ENCODE results near the gene VIPAS39. TPM values are rescaled to one million over a fixed set of nuclear protein-coding genes. Genes with fewer than 3 reads are reported as not detected.

The VIPAS39 gene
- total RNA-seq (2022): 18.7 and 19.8 TPM in 2 replicates
- Bru-seq, nascent RNA: percentile 69 among the genes with signal in this experiment
- percentile 69 among the genes with signal in this experiment for BruChase-seq, experiment 1, labeled RNA remaining after a 6-hour chase
- percentile 75 among the genes with signal in this experiment for BruChase-seq, experiment 2, labeled RNA remaining after a 2-hour chase
- long read RNA-seq, transcript VIPAS39-211 (20 exons, 2,562 nt): major isoform, 13 of 20 reads
- long read RNA-seq, partial matches to known transcripts: 0 of 20 reads
- long read RNA-seq, other reads (novel, unspliced or antisense): 5 of 20 reads

GRCh38 chr14:77457522-77458248 is at the start of gene VIPAS39, which contains the start of gene AHSA1:
Gene VIPAS39, minus strand, starts transcription at chr14:77457601. Its CDS starts 3,499 bp downstream, at chr14:77454102.
Gene AHSA1, plus strand, starts transcription at chr14:77458093. Its CDS starts 97 bp downstream, at chr14:77458190.
- peak within 1 kb of the TSS; percentile 96 for H3K4me3 Mint-ChIP-seq (ENCODE audit: unreplicated experiment)
- POLR2A ChIA-PET: interaction anchor here (0.6 to 3.4 kb wide), 22 partner anchors 10 to 646 kb away, joined by 3 to 29 read pairs (median 5); partner anchors contain the start of genes ALKBH1, GSTZ1, POMT2 and SAMD15
- peaks cover 14% of the 10 kb centered on the region for H3K4me1 Mint-ChIP-seq (ENCODE audit: insufficient read depth, unreplicated experiment)
- CTCF ChIA-PET: interaction anchor here (0.6 to 6.2 kb wide), 5 partner anchors 29 to 249 kb away, joined by 3 to 74 read pairs (median 3); no protein-coding TSS in a partner anchor
- no peaks in the 10 kb centered on the region for H3K9me3 Mint-ChIP-seq (ENCODE audit: unreplicated experiment)
- H3K36me3 Mint-ChIP-seq (ENCODE audit: insufficient read depth, unreplicated experiment): peaks cover 52% of the 10 kb centered on the region
- no TSS peak for BruUV-seq (replicated peaks)
- H3K27ac Mint-ChIP-seq (ENCODE audit: low read depth, unreplicated experiment): peak within 1 kb of the TSS; percentile 95
- H3K27me3 Mint-ChIP-seq (ENCODE audit: insufficient read depth, unreplicated experiment): no peaks in the 10 kb centered on the region
- intact Hi-C loops (cut with micrococcal nuclease): loop anchor here (5.0 kb wide), 3 partner anchors 135 to 305 kb away; partner anchors contain the start of genes GSTZ1 and POMT2
- TF ChIP-seq, protein P1, sequence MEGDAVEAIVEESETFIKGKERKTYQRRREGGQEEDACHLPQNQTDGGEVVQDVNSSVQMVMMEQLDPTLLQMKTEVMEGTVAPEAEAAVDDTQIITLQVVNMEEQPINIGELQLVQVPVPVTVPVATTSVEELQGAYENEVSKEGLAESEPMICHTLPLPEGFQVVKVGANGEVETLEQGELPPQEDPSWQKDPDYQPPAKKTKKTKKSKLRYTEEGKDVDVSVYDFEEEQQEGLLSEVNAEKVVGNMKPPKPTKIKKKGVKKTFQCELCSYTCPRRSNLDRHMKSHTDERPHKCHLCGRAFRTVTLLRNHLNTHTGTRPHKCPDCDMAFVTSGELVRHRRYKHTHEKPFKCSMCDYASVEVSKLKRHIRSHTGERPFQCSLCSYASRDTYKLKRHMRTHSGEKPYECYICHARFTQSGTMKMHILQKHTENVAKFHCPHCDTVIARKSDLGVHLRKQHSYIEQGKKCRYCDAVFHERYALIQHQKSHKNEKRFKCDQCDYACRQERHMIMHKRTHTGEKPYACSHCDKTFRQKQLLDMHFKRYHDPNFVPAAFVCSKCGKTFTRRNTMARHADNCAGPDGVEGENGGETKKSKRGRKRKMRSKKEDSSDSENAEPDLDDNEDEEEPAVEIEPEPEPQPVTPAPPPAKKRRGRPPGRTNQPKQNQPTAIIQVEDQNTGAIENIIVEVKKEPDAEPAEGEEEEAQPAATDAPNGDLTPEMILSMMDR (IDR thresholded peaks at IDR 0.05; ENCODE audit: unreplicated experiment): no peak
- peak; percentile 99 for DNase-seq (ENCODE audit: unreplicated experiment)

- Mint-ChIP-seq H3K4me1 (ENCODE audit: insufficient read depth, unreplicated experiment) (peaks cover 9% of the 10 kb centered on the region), H3K9me3 (ENCODE audit: unreplicated experiment) (no peaks in the 10 kb centered on the region), H3K27me3 (ENCODE audit: insufficient read depth, unreplicated experiment) (no peaks in the 10 kb centered on the region), H3K4me3 (ENCODE audit: unreplicated experiment) (no peak overlapping the region), H3K27ac (ENCODE audit: low read depth, unreplicated experiment) (no peak overlapping the region), H3K36me3 (ENCODE audit: insufficient read depth, unreplicated experiment) (peaks cover under 1% of the 10 kb centered on the region)
- TF ChIP-seq, protein P1 (IDR thresholded peaks at IDR 0.05; ENCODE audit: unreplicated experiment): no peak
- no peak for DNase-seq (ENCODE audit: unreplicated experiment)
- ChIA-PET CTCF (interaction anchor here (1.4 kb wide), 1 partner anchor 47 kb away, joined by 3 read pairs; no protein-coding TSS in a partner anchor), POLR2A (interaction anchor here (0.6 kb wide), 1 partner anchor 26 kb away, joined by 3 read pairs; no protein-coding TSS in a partner anchor)
- BruUV-seq (replicated peaks): no TSS peak
- intact Hi-C loops (cut with micrococcal nuclease): no loop called here
Measured at GRCh38 chr14:77505031-77505430, 47.6 kb upstream of the VIPAS39 start.

DNA sequence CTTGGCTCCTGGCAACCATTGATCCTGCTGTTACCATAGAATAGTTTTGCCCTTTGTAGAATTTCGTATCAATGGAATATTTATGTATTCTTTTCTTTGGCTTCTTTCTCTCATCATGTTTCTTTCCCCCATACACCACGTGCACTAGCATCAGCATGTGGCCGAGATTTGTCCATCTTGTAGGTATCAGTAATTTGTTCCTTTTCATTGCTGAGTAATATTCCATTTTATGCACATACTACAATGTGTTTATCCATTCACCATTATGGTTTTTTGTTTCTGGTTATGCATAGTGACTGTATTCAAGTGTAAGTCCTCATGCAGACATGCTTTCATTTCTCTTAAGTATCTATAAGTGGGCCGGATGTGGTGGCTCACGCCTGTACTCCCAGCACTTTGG is 45.7 kb upstream of the VIPAS39 start:
- H3K4me1 Mint-ChIP-seq (ENCODE audit: insufficient read depth, unreplicated experiment): peaks cover 3% of the 10 kb centered on the region
- H3K36me3 Mint-ChIP-seq (ENCODE audit: insufficient read depth, unreplicated experiment): no peaks in the 10 kb centered on the region
- TF ChIP-seq, protein P1 (IDR thresholded peaks at IDR 0.05; ENCODE audit: unreplicated experiment): no peak
- H3K9me3 Mint-ChIP-seq (ENCODE audit: unreplicated experiment): no peaks in the 10 kb centered on the region
- H3K27ac Mint-ChIP-seq (ENCODE audit: low read depth, unreplicated experiment): no peak overlapping the region
- ChIA-PET CTCF (interaction anchor here (0.7 to 1.5 kb wide), 3 partner anchors 31 to 111 kb away, joined by 3 to 5 read pairs (median 4); no protein-coding TSS in a partner anchor), POLR2A (no interaction called here)
- no peak for DNase-seq (ENCODE audit: unreplicated experiment)
- no TSS peak for BruUV-seq (replicated peaks)
- intact Hi-C loops (cut with micrococcal nuclease): no loop called here
- H3K4me3 Mint-ChIP-seq (ENCODE audit: unreplicated experiment): no peak overlapping the region
- no peaks in the 10 kb centered on the region for H3K27me3 Mint-ChIP-seq (ENCODE audit: insufficient read depth, unreplicated experiment)

All from MCF 10A (cell line).